ENCODE results near the gene ITGA6. TPM values are rescaled to one million over a fixed set of nuclear protein-coding genes. Genes with fewer than 3 reads are reported as not detected.

Gene ITGA6
- total RNA-seq, 1 donor from 2014 or later, result 40.7 TPM

- H3K9me3 ChIP-seq, result no peaks in the 10 kb centered on the region
- intact Hi-C loops (cut with DNase I), result no loop called here
- no peak overlapping the region for H3K4me3 ChIP-seq
- no peaks in the 10 kb centered on the region for H3K27me3 ChIP-seq
- H3K27ac ChIP-seq, result no peak overlapping the region
- no peak for TF ChIP-seq CTCF (IDR thresholded peaks at IDR 0.05)
- H3K36me3 ChIP-seq, result no peaks in the 10 kb centered on the region
- no peak for DNase-seq (ENCODE audit: low spot score in 2 of 2)
- H3K4me1 ChIP-seq, result no peaks in the 10 kb centered on the region
Observed at GRCh38 chr2:172455121-172455515, 27.7 kb downstream of the ITGA6 start.

GRCh38 chr2:172456002-172456401 is 28.6 kb downstream of the ITGA6 start:
- intact Hi-C loops (cut with DNase I), result no loop called here
- no peaks in the 10 kb centered on the region for H3K27me3 ChIP-seq
- H3K4me1 ChIP-seq, result no peaks in the 10 kb centered on the region
- no peaks in the 10 kb centered on the region for H3K9me3 ChIP-seq
- no peak overlapping the region for H3K4me3 ChIP-seq
- no peak overlapping the region for H3K27ac ChIP-seq
- H3K36me3 ChIP-seq, result no peaks in the 10 kb centered on the region
- no peak for TF ChIP-seq CTCF (IDR thresholded peaks at IDR 0.05)
- DNase-seq (ENCODE audit: low spot score in 2 of 2), result no peak

GRCh38 chr2:172457536-172457935 is 30.1 kb downstream of the ITGA6 start:
- no peak for TF ChIP-seq CTCF (IDR thresholded peaks at IDR 0.05)
- no peak for DNase-seq (ENCODE audit: low spot score in 2 of 2)
- Histone ChIP-seq H3K4me3 (no peak overlapping the region), H3K27ac (no peak overlapping the region), H3K4me1 (no peaks in the 10 kb centered on the region), H3K9me3 (no peaks in the 10 kb centered on the region), H3K27me3 (no peaks in the 10 kb centered on the region), H3K36me3 (no peaks in the 10 kb centered on the region)
- intact Hi-C loops (cut with DNase I), result no loop called here

GRCh38 chr2:172458561-172459124 is 31.3 kb downstream of the ITGA6 start:
- Histone ChIP-seq H3K4me1 (no peaks in the 10 kb centered on the region), H3K27me3 (no peaks in the 10 kb centered on the region), H3K36me3 (no peaks in the 10 kb centered on the region), H3K27ac (no peak overlapping the region), H3K9me3 (no peaks in the 10 kb centered on the region), H3K4me3 (no peak overlapping the region)
- intact Hi-C loops (cut with DNase I), result no loop called here
- DNase-seq (ENCODE audit: low spot score in 2 of 2), result no peak
- TF ChIP-seq CTCF (IDR thresholded peaks at IDR 0.05), result no peak

GRCh38 chr2:172460780-172461201 is 33.4 kb downstream of the ITGA6 start:
- Histone ChIP-seq H3K36me3 (no peaks in the 10 kb centered on the region), H3K4me1 (no peaks in the 10 kb centered on the region), H3K27me3 (no peaks in the 10 kb centered on the region), H3K4me3 (no peak overlapping the region), H3K9me3 (no peaks in the 10 kb centered on the region), H3K27ac (no peak overlapping the region)
- DNase-seq (ENCODE audit: low spot score in 2 of 2), result no peak
- intact Hi-C loops (cut with DNase I), result loop anchor here (10.0 kb wide), 2 partner anchors 646 to 886 kb away; no protein-coding TSS in a partner anchor
- TF ChIP-seq CTCF (IDR thresholded peaks at IDR 0.05), result no peak

All from ascending aorta (tissue), 2 donors.